CD14-positive monocyte (primary cell): ENCODE results near the gene MBIP. TPM values are rescaled to one million over a fixed set of nuclear protein-coding genes. Genes with fewer than 3 reads are reported as not detected.

Experiments
- DNase-seq, 3 donors: peaks; one replicate each; pipeline ENCODE4 v3.0.0-alpha.2; 2011 to 2022
- H2AFZ ChIP-seq: 2 replicates; pipeline ENCODE4 v1.6.0; 2012; ENCODE audit warnings: mild to moderate bottlenecking, low read depth, low read length, inconsistent platforms; ENCODE audit not compliant: insufficient read depth, poor library complexity, severe bottlenecking
- H3K27ac ChIP-seq, 2 donors: 1 replicate in 1 of 2; 2 replicates in 1 of 2; pipeline ENCODE4 v1.5.1; 2012 to 2013; ENCODE audit warnings: low read length in 2 of 2, control low read depth in 1 of 2, inconsistent platforms in 1 of 2, low read depth in 1 of 2, mild to moderate bottlenecking in 1 of 2
- H3K27me3 ChIP-seq, 2 donors: one replicate each; pipeline versions ENCODE4 v1.6.0 to v1.6.1; 2011 to 2013; ENCODE audit warnings: low read length in 2 of 2; ENCODE audit not compliant: control insufficient read depth in 2 of 2, insufficient read depth in 2 of 2
- H3K36me3 ChIP-seq, 2 donors: replicated peaks in 1 of 2; 1 replicate in 1 of 2; 2 replicates in 1 of 2; pipeline versions ENCODE4 v1.5.1 to v1.6.1; 2012 to 2013; ENCODE audit warnings: low read length in 2 of 2, control low read depth in 1 of 2, inconsistent platforms in 1 of 2, mild to moderate bottlenecking in 1 of 2; ENCODE audit not compliant: insufficient read depth in 2 of 2, control insufficient read depth in 1 of 2
- H3K4me1 ChIP-seq, 2 donors: 1 replicate in 1 of 2; 2 replicates in 1 of 2; pipeline versions ENCODE4 v1.5.1 to v1.6.1; 2012 to 2013; ENCODE audit warnings: low read length in 2 of 2, control low read depth in 1 of 2, inconsistent platforms in 1 of 2, mild to moderate bottlenecking in 1 of 2, moderate library complexity in 1 of 2; ENCODE audit not compliant: insufficient read depth in 2 of 2, control insufficient read depth in 1 of 2
- H3K4me2 ChIP-seq: replicated peaks from 2 replicates; pipeline ENCODE3; 2012; ENCODE audit warnings: low read length, moderate library complexity, mild to moderate bottlenecking; ENCODE audit not compliant: poor library complexity, severe bottlenecking; ENCODE audit errors: extremely low read depth
- H3K4me3 ChIP-seq, 3 experiments: fragments of 200-600 bp in 1 of 3; sonication (generic) in 1 of 3; replicated peaks in 1 of 3; 1 replicate in 2 of 3; 2 replicates in 1 of 3; pipeline ENCODE4 v1.5.1; 2011 to 2013; ENCODE audit warnings: low read length in 3 of 3, mild to moderate bottlenecking in 3 of 3, control low read depth in 2 of 3, low read depth in 2 of 3, inconsistent platforms in 1 of 3, moderate library complexity in 1 of 3
- H3K79me2 ChIP-seq: 2 replicates; pipeline ENCODE4 v1.6.0; 2012; ENCODE audit warnings: mild to moderate bottlenecking, control low read depth, inconsistent platforms, low read length, moderate library complexity; ENCODE audit not compliant: insufficient read depth
- H3K9ac ChIP-seq: 2 replicates; pipeline ENCODE4 v1.6.0; 2017; ENCODE audit warnings: low read length, mild to moderate bottlenecking; ENCODE audit not compliant: insufficient read depth, poor library complexity, severe bottlenecking
- H3K9me3 ChIP-seq, 2 donors: replicated peaks in 1 of 2; 1 replicate in 1 of 2; 2 replicates in 1 of 2; pipeline versions ENCODE4 v1.5.1 to v1.6.1; 2012 to 2013; ENCODE audit warnings: low read length in 2 of 2, control low read depth in 1 of 2; ENCODE audit not compliant: control insufficient read depth in 1 of 2, insufficient read depth in 1 of 2
- H4K20me1 ChIP-seq: 2 replicates; pipeline ENCODE4 v1.6.0; 2012; ENCODE audit warnings: mild to moderate bottlenecking, low read length, control low read depth, moderate library complexity; ENCODE audit not compliant: insufficient read depth
- H3K27ac Mint-ChIP-seq, 7 donors: one replicate each; pipeline ENCODE4 v1.8.0; 2020; ENCODE audit warnings: mild to moderate bottlenecking in 7 of 7, mixed read lengths in 7 of 7, moderate library complexity in 6 of 7, inconsistent platforms in 2 of 7
- H3K27me3 Mint-ChIP-seq, 3 donors: one replicate each; pipeline ENCODE4 v1.8.0; 2021 to 2022; ENCODE audit warnings: low read depth in 3 of 3, mild to moderate bottlenecking in 3 of 3, mixed read lengths in 3 of 3, moderate library complexity in 3 of 3, inconsistent platforms in 1 of 3
- H3K36me3 Mint-ChIP-seq, 2 donors: one replicate each; pipeline ENCODE4 v1.8.0; 2020; ENCODE audit warnings: mixed read lengths in 2 of 2, inconsistent platforms in 1 of 2, mild to moderate bottlenecking in 1 of 2
- H3K4me1 Mint-ChIP-seq: one replicate; pipeline ENCODE4 v1.8.0; 2020; ENCODE audit warnings: mild to moderate bottlenecking, mixed read lengths
- H3K4me3 Mint-ChIP-seq, 2 donors: one replicate each; pipeline ENCODE4 v1.8.0; 2020; ENCODE audit warnings: mild to moderate bottlenecking in 2 of 2, mixed read lengths in 2 of 2, moderate library complexity in 1 of 2
- H3K9me3 Mint-ChIP-seq, 7 donors: one replicate each; pipeline ENCODE4 v1.8.0; 2020 to 2022; ENCODE audit warnings: mixed read lengths in 7 of 7, mild to moderate bottlenecking in 6 of 7, moderate library complexity in 6 of 7, inconsistent platforms in 2 of 7
- WGBS: methylation state at CpG from one replicate; pipeline ENCODE4 v1.1.5; 2013; ENCODE audit warnings: missing lambda C conversion rate; ENCODE audit not compliant: insufficient coverage; 5-methylcytosine and 5-hydroxymethylcytosine counted together
- intact Hi-C, 2 donors: fragments of 100-400 bp; cut with micrococcal nuclease; formaldehyde crosslinking; loops; one replicate each; pipeline versions ENCODE4 v1.15.0 to v1.15.1; 2023
- polyA plus RNA-seq, 3 donors: library from polyadenylated mRNA; depleted of rRNA in 1 of 3; unstranded in 2 of 3; stranded (reverse) in 1 of 3; fragments of 300-500 nt in 2 of 3; fragments of >200 nt in 1 of 3; fragmentation: Illumina TruSeq in 2 of 3; gene quantifications; 1 replicate in 2 of 3; 2 replicates in 1 of 3; pipeline ENCODE4 v1.2.3, GENCODE V29; 2012 to 2021
- TF ChIP-seq, protein P1 (sequence below): fragments of 200-600 bp; IDR thresholded peaks from one replicate; pipeline ENCODE4 v1.8.0; 2022; ENCODE audit warnings: antibody characterized with exemption, mild to moderate bottlenecking

MBIP gene
- polyA plus RNA-seq, 3 donors = 6.6 to 9.1 (median 8.0) TPM

DNA sequence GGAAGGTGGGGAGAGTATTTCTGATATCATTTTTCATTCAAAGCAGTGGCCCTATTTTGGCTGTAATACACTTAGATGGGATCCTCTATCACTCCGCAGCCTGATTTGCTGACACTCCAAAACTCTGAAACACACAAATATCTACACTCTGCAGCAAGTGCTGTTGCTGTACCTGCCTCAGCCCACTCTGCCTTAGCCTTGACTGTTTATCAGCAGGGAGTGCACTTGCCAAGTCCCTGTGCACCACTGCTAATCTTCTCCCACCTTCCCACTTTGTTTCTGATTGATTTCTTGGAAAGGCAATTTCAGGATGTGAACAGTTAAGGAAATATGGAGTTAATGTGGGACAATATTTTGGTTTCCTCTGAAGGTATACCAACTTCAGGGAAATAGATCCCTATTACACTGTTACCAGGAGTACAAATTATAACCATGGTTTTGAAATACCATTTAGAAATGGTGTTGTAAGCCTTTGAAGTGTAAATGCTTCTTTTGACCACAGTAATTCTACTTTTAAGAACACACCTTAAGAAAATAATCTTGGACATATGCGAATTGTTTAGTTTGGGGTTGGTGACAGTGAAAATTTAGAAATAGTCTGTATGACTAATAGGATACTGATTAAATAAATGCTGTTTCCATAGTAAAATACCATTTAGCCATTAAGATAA, 59.3 kb downstream of the MBIP start:
- H3K4me3 Mint-ChIP-seq = no peak overlapping the region
- no peaks in the 10 kb centered on the region for H3K36me3 ChIP-seq

DNA sequence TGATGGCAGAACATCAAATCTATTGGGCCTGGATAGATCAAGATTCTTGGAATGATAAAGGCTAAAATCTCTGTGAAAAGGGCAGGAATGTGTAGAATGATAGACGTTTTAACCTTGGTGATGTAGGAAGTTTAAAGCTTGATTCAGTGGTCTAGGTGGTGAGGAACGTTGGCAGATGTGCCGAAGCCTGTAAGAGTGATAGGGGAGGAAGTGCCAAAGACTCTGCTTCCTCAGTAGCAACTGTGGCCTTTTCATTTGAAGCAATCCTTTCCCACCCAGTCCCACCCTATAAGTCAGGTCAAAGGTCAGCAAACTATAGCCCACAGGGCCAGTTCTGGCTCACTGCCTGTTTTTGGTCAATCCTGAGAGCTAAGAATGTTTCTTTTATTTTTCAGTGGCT, 62.2 kb downstream of the MBIP start:
- WGBS = 0% methylated on average over 1 of the region's 3 CpGs
- no peaks in the 10 kb centered on the region for H3K9me3 Mint-ChIP-seq
- H3K4me3 ChIP-seq = no peak overlapping the region
- no peaks in the 10 kb centered on the region for H3K27me3 ChIP-seq
- TF ChIP-seq, protein P1, sequence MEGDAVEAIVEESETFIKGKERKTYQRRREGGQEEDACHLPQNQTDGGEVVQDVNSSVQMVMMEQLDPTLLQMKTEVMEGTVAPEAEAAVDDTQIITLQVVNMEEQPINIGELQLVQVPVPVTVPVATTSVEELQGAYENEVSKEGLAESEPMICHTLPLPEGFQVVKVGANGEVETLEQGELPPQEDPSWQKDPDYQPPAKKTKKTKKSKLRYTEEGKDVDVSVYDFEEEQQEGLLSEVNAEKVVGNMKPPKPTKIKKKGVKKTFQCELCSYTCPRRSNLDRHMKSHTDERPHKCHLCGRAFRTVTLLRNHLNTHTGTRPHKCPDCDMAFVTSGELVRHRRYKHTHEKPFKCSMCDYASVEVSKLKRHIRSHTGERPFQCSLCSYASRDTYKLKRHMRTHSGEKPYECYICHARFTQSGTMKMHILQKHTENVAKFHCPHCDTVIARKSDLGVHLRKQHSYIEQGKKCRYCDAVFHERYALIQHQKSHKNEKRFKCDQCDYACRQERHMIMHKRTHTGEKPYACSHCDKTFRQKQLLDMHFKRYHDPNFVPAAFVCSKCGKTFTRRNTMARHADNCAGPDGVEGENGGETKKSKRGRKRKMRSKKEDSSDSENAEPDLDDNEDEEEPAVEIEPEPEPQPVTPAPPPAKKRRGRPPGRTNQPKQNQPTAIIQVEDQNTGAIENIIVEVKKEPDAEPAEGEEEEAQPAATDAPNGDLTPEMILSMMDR = no peak
- H3K27ac Mint-ChIP-seq = no peak overlapping the region
- peaks cover 11 to 12% of the 10 kb centered on the region in 2 donors for H3K4me1 ChIP-seq
- H2AFZ ChIP-seq = no peak overlapping the region
- no peak overlapping the region for H3K9ac ChIP-seq
- no peaks in the 10 kb centered on the region for H3K36me3 ChIP-seq
- peaks cover 0 to 6% (median 0%) of the 10 kb centered on the region in 3 donors for H3K27me3 Mint-ChIP-seq
- no peaks in the 10 kb centered on the region for H4K20me1 ChIP-seq
- peaks cover 20% of the 10 kb centered on the region for H3K4me1 Mint-ChIP-seq
- H3K79me2 ChIP-seq = no peaks in the 10 kb centered on the region
- intact Hi-C loops = no loop called here
- no peaks in the 10 kb centered on the region for H3K9me3 ChIP-seq
- H3K27ac ChIP-seq = no peak overlapping the region
- H3K36me3 Mint-ChIP-seq = no peaks in the 10 kb centered on the region
- no peak for DNase-seq
- H3K4me3 Mint-ChIP-seq = no peak overlapping the region
- H3K4me2 ChIP-seq = no peak overlapping the region

More for the DNA sequence above, 59.3 kb downstream of the MBIP start:
- Histone ChIP-seq H3K27ac (no peak overlapping the region), H4K20me1 (no peaks in the 10 kb centered on the region), H3K4me3 (no peak overlapping the region), H3K4me2 (no peak overlapping the region), H3K9me3 (no peaks in the 10 kb centered on the region), H3K79me2 (no peaks in the 10 kb centered on the region), H3K27me3 (peaks cover 0 to 2% of the 10 kb centered on the region in 2 donors), H3K4me1 (peaks cover 4 to 5% of the 10 kb centered on the region in 2 donors), H2AFZ (no peak overlapping the region), H3K9ac (no peak overlapping the region)
- Mint-ChIP-seq H3K27me3 (peaks cover 0 to 6% (median under 1%) of the 10 kb centered on the region in 3 donors), H3K9me3 (peaks cover 0 to 3% (median 0%) of the 10 kb centered on the region in 7 donors), H3K36me3 (no peaks in the 10 kb centered on the region), H3K4me1 (peaks cover 12% of the 10 kb centered on the region), H3K27ac (no peak overlapping the region)
- TF ChIP-seq, protein P1 = no peak
- intact Hi-C loops = no loop called here
- no peak for DNase-seq
- 100% methylated on average over 1 of the region's 2 CpGs for WGBS
